Activated T-helper 17 cell treated with anti-CD3 and anti-CD28 coated beads, Interleukin-2, amount 50 U/mL, for 72 hours (primary cell): ENCODE data around the gene ABHD2. TPM values are rescaled to one million over a fixed set of nuclear protein-coding genes. Genes with fewer than 3 reads are reported as not detected.

Source experiments
- ATAC-seq: fragments of 150-1000 bp; cut with Tn5 transposase; replicated peaks from 2 replicates; pipeline ENCODE4 v1.10.0; 2021; ENCODE audit warnings: mild to moderate bottlenecking, moderate library complexity
- H3K27ac Mint-ChIP-seq: one replicate; pipeline ENCODE4 v1.8.0; 2022; ENCODE audit warnings: mixed read lengths
- H3K27me3 Mint-ChIP-seq: one replicate; pipeline ENCODE4 v1.8.0; 2022; ENCODE audit warnings: mixed read lengths
- H3K36me3 Mint-ChIP-seq: one replicate; pipeline ENCODE4 v1.8.0; 2022; ENCODE audit warnings: low read depth, mild to moderate bottlenecking, mixed read lengths
- H3K4me1 Mint-ChIP-seq: one replicate; pipeline ENCODE4 v1.8.0; 2022; ENCODE audit warnings: mixed read lengths
- H3K4me3 Mint-ChIP-seq: one replicate; pipeline ENCODE4 v1.8.0; 2022; ENCODE audit warnings: mild to moderate bottlenecking, mixed read lengths
- H3K9me3 Mint-ChIP-seq: one replicate; pipeline ENCODE4 v1.8.0; 2022; ENCODE audit warnings: mixed read lengths
- total RNA-seq, 2 donors: library from RNA; stranded (reverse); gene quantifications; one replicate each; pipeline ENCODE4 v1.2.3, GENCODE V29; 2022

ABHD2 gene
- total RNA-seq, 2 donors from 2014 or later = 40.1 to 47.7 TPM

DNA sequence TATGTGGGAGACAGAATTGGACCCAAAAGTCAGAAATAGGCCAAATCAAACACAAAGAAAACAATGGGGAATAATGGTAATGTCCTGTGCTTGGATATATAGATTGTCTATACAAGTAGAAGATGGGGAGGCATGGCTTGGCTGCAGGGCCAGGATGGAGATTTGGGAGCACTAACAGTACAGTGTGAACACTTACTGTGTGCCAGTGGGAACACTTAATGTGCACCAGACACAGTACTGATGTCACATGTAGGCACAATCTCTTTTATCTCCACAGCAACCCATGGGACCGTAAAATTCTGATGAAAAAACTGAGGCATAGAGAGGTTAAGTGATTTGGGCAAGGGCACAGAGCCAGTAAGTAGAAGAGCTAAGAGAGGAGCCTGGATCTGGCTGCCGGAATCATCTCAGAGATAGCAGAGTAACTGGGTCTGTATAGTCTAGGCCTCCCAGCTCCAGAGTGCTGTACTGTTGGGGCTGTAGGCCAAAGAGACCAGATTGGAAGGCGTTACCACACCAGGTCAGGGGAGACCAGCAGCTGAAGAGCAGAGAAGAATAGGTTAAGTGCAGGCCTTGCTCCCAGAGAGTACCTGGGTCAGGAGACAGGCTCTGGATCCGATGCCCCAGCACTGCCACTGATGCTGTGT, 69.8 kb downstream of the ABHD2 start:
- H3K9me3 Mint-ChIP-seq = no peaks in the 10 kb centered on the region
- H3K36me3 Mint-ChIP-seq = peaks cover 67% of the 10 kb centered on the region
- H3K27me3 Mint-ChIP-seq = no peaks in the 10 kb centered on the region
- no peak for ATAC-seq
- H3K4me1 Mint-ChIP-seq = peaks cover 5% of the 10 kb centered on the region
- peak overlapping the region; percentile 64 for H3K27ac Mint-ChIP-seq
- H3K4me3 Mint-ChIP-seq = no peak overlapping the region

- no peak for ATAC-seq
- Mint-ChIP-seq H3K4me1 (peaks cover 5% of the 10 kb centered on the region), H3K9me3 (no peaks in the 10 kb centered on the region), H3K27ac (peak overlapping the region; percentile 73), H3K4me3 (no peak overlapping the region), H3K27me3 (no peaks in the 10 kb centered on the region), H3K36me3 (peaks cover 46% of the 10 kb centered on the region)
These were observed 73.4 kb downstream of the ABHD2 start for GRCh38 chr15:89161666-89162065.

DNA sequence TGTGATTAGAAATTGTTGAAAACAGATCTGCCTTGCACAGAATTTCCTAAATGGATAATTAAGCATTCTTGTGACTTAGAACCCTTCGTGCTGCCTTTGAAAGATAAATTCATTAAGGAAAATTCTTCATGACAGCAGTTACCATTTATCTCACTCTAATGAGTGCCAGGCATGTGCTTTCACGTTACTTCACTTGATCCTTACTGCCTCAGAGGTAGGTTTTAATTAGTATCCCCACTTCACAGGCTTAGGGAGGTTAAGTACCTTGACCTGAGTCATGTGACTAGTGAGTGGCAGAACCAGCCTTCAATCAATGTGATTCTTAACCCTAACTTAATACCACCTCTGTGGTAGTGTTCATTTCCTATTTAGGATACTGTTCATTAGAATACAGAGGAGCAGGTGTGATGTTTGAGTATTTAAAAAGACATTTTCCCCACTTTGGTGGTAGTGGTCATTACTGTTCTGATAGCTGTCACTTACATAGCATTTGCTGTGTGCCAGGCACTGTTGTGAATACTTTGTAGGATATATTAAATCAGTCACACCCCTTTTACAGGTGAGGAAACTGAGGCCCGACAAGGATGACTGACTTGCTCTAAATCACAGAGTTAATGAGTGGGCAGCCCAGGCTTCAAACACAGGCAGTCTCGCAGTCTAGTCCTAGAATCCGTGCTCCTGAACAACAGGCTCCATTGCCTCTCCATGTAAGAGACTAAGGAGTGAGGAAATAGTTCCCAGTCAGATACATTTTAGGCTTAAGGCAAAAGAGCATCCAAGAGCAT, 75.2 kb downstream of the ABHD2 start:
- H3K4me1 Mint-ChIP-seq = peaks cover 9% of the 10 kb centered on the region
- no peaks in the 10 kb centered on the region for H3K27me3 Mint-ChIP-seq
- H3K27ac Mint-ChIP-seq = peak overlapping the region; percentile 1
- H3K9me3 Mint-ChIP-seq = no peaks in the 10 kb centered on the region
- H3K4me3 Mint-ChIP-seq = no peak overlapping the region
- ATAC-seq = no peak
- H3K36me3 Mint-ChIP-seq = peaks cover 28% of the 10 kb centered on the region

DNA sequence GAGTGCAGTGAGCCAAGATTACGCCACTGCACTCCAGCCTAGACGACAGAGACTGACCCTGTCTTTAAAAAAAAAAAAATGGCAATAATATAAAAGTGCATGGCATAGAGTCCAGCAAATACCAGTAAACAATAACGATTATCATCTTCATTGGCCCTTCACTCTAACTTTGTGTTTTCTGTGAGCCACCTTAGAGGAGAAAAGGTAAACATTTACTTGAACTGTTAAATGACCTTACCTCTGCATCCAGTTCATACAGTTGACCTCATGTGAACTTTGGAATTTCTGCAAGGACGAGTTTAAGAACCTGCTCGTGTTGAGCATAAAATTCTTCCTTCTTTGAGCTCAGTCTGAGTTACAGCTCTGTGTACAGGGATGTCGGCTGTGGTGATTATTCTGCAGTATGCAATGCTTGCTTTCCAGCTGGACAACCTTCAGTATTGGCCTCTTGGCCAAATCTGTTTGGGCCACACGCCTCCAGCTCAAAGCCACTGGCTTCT, 76.5 kb downstream of the ABHD2 start:
- H3K27me3 Mint-ChIP-seq = no peaks in the 10 kb centered on the region
- H3K36me3 Mint-ChIP-seq = peaks cover 23% of the 10 kb centered on the region
- peaks cover 18% of the 10 kb centered on the region for H3K4me1 Mint-ChIP-seq
- no peak overlapping the region for H3K4me3 Mint-ChIP-seq
- ATAC-seq = no peak
- no peaks in the 10 kb centered on the region for H3K9me3 Mint-ChIP-seq
- H3K27ac Mint-ChIP-seq = no peak overlapping the region

DNA sequence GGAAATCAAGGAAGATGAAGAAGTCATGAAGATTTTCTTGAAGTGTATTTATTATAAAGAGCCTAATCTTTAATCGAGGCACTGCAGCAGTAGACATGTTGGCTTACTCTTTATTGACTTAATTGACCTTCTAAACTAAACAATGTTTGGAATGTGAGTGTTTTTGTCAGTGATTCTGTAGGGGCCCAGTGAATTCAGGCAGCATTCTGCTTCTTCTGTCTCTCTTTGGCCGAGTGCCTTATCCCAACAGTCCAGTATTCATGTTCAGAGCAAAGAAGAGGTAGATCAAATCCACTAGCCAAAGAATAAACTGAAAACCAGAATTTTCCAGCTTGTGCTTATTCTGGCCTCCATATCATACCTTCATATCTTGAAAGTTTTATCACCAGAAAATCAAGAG, 77.4 kb downstream of the ABHD2 start:
- H3K27ac Mint-ChIP-seq = no peak overlapping the region
- H3K4me1 Mint-ChIP-seq = peaks cover 21% of the 10 kb centered on the region
- no peaks in the 10 kb centered on the region for H3K27me3 Mint-ChIP-seq
- H3K9me3 Mint-ChIP-seq = no peaks in the 10 kb centered on the region
- peaks cover 14% of the 10 kb centered on the region for H3K36me3 Mint-ChIP-seq
- H3K4me3 Mint-ChIP-seq = no peak overlapping the region
- ATAC-seq = no peak

DNA sequence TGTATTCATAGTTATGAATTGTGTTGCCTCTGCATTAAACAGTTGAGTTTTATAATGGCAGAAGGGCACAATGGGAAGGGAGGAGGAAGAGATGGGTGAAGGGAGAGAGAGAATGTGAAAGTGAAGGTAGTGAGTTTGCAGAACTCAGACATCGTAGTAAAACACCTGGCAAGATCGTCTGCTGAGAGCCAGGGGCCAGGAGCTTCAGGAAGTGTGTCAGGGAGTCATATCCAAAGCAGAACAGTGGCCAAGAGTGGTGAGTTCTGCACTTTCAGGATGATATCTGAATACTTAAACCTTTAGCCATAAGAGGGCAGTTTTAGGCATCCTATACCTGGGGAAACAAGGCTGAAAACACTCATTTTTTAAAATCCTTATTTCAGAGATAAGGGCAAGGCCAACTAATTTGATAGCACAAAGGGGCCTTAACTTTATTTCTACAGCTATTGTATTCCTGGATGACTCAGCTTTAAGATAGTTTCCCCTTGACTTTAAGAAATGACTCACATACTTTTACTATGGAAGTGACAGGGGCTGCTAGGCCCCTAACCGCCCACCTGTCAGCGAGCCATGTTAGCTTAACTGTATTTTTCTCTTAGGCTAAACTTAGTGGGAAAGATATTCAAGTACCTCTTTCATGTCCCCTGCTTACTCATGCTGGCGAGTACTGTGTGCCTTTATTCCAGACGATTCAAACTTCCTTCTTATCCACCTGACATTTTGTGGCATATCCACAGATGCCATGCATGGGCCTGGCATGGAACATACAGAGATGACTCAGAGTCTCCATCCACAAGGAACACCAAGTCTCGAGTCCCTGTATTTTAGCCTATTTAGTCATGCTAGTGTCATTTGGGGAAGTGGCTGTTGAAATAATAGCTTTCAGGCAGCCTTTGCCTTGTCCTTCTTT, 79.3 kb downstream of the ABHD2 start:
- Mint-ChIP-seq H3K9me3 (no peaks in the 10 kb centered on the region), H3K27me3 (no peaks in the 10 kb centered on the region), H3K27ac (peak overlapping the region; percentile 80), H3K4me1 (peaks cover 21% of the 10 kb centered on the region), H3K4me3 (peak overlapping the region; percentile 65), H3K36me3 (peaks cover 10% of the 10 kb centered on the region)
- ATAC-seq = peak; percentile 90

GRCh38 chr15:89168316-89168833, 80.1 kb downstream of the ABHD2 start:
- H3K27ac Mint-ChIP-seq = peak overlapping the region; percentile 80
- H3K27me3 Mint-ChIP-seq = no peaks in the 10 kb centered on the region
- H3K36me3 Mint-ChIP-seq = peaks cover 8% of the 10 kb centered on the region
- H3K4me3 Mint-ChIP-seq = peak overlapping the region; percentile 65
- peaks cover 21% of the 10 kb centered on the region for H3K4me1 Mint-ChIP-seq
- no peak for ATAC-seq
- H3K9me3 Mint-ChIP-seq = no peaks in the 10 kb centered on the region

GRCh38 chr15:89170364-89170763, 82.1 kb downstream of the ABHD2 start:
- peaks cover 21% of the 10 kb centered on the region for H3K4me1 Mint-ChIP-seq
- no peaks in the 10 kb centered on the region for H3K9me3 Mint-ChIP-seq
- peaks cover 7% of the 10 kb centered on the region for H3K36me3 Mint-ChIP-seq
- no peaks in the 10 kb centered on the region for H3K27me3 Mint-ChIP-seq
- H3K4me3 Mint-ChIP-seq = no peak overlapping the region
- ATAC-seq = no peak
- H3K27ac Mint-ChIP-seq = no peak overlapping the region

- ATAC-seq = no peak
- peaks cover 21% of the 10 kb centered on the region for H3K4me1 Mint-ChIP-seq
- no peaks in the 10 kb centered on the region for H3K9me3 Mint-ChIP-seq
- H3K36me3 Mint-ChIP-seq = peaks cover 18% of the 10 kb centered on the region
- H3K27me3 Mint-ChIP-seq = no peaks in the 10 kb centered on the region
- H3K4me3 Mint-ChIP-seq = no peak overlapping the region
- no peak overlapping the region for H3K27ac Mint-ChIP-seq
These were observed 83.1 kb downstream of the ABHD2 start for GRCh38 chr15:89171136-89172072.

DNA sequence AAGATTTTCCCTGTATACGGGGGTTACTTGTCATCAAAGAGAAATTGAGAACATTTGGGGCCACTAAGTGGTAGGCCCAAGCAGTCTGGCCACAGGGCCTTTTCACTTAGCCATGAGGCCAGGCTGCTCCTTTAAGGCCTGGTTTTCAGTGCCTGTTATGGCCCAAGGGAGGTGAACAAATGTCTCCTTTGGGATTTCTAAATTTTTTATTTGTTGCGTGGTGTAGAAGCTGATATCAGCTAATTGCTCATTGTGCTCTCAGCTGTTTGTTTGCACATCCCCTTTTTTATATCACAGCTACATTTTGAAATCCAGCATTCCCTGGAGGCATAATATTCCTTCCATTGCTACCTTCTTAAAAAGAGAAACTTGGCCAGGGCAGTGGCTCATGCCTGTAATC, 84.7 kb downstream of the ABHD2 start:
- no peaks in the 10 kb centered on the region for H3K9me3 Mint-ChIP-seq

DNA sequence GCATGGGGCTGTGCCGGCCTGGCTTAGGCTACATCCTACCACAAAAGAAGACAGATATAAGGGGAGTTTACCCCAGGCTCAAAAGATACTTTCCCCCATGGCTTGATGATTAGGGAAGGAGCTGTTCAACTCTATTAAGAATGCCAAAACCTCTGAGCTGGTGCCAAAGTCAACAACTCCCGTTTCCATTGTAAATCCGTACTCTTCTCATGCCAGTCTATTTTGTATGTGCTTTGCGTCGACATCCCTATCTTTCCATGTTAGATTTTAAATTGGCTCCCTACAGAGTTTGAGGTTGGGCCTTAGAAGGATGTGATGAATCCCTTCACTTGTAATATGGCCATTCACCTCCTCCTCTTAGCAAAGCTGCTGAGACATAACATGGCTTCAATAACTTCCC, 86.2 kb downstream of the ABHD2 start:
- H3K4me3 Mint-ChIP-seq = no peak overlapping the region
- ATAC-seq = no peak
- H3K27ac Mint-ChIP-seq = peak overlapping the region; percentile 31
- H3K4me1 Mint-ChIP-seq = peaks cover 21% of the 10 kb centered on the region
- peaks cover 48% of the 10 kb centered on the region for H3K36me3 Mint-ChIP-seq
- H3K9me3 Mint-ChIP-seq = no peaks in the 10 kb centered on the region
- H3K27me3 Mint-ChIP-seq = no peaks in the 10 kb centered on the region

More for the DNA sequence above, 84.7 kb downstream of the ABHD2 start:
- no peaks in the 10 kb centered on the region for H3K27me3 Mint-ChIP-seq
- no peak overlapping the region for H3K4me3 Mint-ChIP-seq
- no peak overlapping the region for H3K27ac Mint-ChIP-seq
- H3K36me3 Mint-ChIP-seq = peaks cover 33% of the 10 kb centered on the region
- ATAC-seq = no peak
- H3K4me1 Mint-ChIP-seq = peaks cover 18% of the 10 kb centered on the region

DNA sequence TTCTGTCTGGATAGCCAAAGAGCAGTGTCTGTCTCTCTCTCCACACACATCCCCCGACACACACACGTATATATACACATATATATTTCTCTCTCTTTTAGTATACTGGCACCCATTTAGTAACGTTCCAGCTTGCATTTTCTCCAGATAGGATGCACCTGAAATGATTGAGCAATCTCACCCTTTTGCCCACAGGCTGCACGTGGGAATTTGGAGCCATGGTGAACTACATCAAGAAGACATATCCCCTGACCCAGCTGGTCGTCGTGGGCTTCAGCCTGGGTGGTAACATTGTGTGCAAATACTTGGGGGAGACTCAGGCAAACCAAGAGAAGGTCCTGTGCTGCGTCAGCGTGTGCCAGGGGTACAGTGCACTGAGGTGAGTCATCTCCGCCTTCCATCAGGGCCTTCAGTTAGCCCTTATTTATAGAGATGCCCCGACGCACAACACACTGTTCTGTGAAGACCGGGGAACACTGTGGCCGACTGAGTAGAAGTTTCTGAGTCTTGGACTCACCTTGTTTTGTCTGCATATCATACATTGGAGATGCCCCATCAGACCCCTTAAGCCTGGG, 87.4 kb downstream of the ABHD2 start:
- H3K36me3 Mint-ChIP-seq = peaks cover 52% of the 10 kb centered on the region
- no peak for ATAC-seq
- no peak overlapping the region for H3K27ac Mint-ChIP-seq
- H3K9me3 Mint-ChIP-seq = no peaks in the 10 kb centered on the region
- H3K4me1 Mint-ChIP-seq = peaks cover 16% of the 10 kb centered on the region
- H3K4me3 Mint-ChIP-seq = no peak overlapping the region
- no peaks in the 10 kb centered on the region for H3K27me3 Mint-ChIP-seq

DNA sequence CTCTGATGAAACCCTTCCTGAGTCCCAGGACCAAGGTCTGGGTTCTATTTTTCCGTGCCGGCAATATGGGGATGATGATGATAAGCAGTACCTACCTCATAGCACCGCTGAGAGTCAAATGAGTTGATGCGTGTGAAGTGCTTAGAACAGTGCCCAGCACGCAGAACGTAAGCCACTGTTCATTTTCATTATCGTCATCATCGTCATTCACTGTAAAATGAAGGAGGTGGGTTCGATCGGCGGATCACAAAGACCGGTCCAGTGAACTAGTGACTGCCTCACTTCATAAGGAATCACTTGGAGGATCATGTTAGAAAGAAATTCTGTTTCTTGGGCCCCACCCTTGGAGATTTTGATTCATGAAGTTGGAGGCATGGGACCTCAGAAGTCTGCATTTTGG, 88.9 kb downstream of the ABHD2 start:
- no peaks in the 10 kb centered on the region for H3K9me3 Mint-ChIP-seq
- no peak for ATAC-seq
- peak overlapping the region; percentile 96 for H3K27ac Mint-ChIP-seq
- H3K4me3 Mint-ChIP-seq = no peak overlapping the region
- H3K27me3 Mint-ChIP-seq = no peaks in the 10 kb centered on the region
- peaks cover 22% of the 10 kb centered on the region for H3K4me1 Mint-ChIP-seq
- H3K36me3 Mint-ChIP-seq = peaks cover 59% of the 10 kb centered on the region
